Islet of Langerhans (tissue), 1 donor: ENCODE measurements around the gene C17orf50.

Experiments used
- FAIRE-seq: peaks from one replicate; lab custom pipeline; 2011; peaks lifted over from hg19 to GRCh38; lab: Jason Lieb, UNC

Gene C17orf50

GRCh38 chr17:35752945-35753764, 7.5 kb upstream of the C17orf50 start, which contains the start of gene GAS2L2:
GAS2L2 (minus strand) TSS chr17:35753239; CDS start chr17:35752850, 389 bp downstream.
- no peak for FAIRE-seq

DNA sequence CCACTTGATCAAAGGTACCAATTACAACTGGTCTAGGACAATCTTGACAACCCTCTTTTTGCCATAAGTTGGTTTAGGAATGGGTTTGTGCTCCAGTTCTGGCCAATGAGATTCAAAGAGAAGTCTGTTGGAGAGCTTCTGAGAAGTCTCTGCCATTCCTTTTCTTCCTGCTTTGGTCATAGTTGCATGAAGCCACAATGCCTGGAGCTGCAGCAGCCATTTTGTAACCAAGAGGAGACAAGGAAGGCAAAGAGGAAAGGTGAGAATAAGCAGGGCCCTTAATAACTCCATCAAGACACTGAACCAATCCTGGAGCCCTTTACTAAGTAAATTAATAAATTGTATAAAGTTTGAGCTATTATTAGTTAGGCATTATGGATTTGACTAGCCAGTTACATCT, 3.4 kb upstream of the C17orf50 start:
- FAIRE-seq = no peak

GRCh38 chr17:35761601-35762000, 914 bp downstream of the C17orf50 start:
- no peak for FAIRE-seq

- FAIRE-seq = no peak
Measured at GRCh38 chr17:35763767-35764122, 3.1 kb downstream of the C17orf50 start.

- no peak for FAIRE-seq
Measured at GRCh38 chr17:35764123-35764991, 3.7 kb downstream of the C17orf50 start.

DNA sequence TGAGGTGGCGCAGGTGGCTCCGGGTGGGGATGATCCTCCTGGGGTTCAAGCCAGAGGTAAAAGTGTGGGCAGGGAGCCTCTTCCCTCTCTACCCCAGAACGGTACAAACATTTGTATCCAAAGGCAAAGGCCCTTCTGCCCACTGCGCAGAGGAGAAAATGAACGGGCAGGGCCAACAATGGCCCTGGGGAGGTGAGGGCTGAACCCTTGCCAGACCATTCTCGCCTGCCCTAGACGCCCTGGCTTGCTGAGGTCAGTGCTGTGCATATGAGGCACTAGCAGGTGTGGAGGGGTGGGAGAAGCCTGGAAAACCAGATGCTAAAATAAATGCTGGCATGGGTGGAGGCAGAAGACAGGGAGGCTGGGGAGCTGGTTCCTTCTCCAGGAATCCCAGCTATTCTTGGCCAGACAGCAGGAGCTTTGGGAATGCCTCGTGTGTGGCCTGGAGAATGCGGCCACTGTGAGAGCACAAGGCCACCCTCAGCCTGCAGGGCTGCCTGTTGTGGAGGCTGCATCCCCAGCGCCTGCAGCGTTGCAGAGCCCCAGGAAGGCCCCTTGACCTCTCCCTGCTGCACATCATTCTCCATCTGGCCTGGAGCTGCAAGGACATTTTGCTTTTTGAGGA, 4.5 kb downstream of the C17orf50 start:
- no peak for FAIRE-seq

- FAIRE-seq = no peak
Measured at GRCh38 chr17:35765756-35766488, 5.2 kb downstream of the C17orf50 start.

DNA sequence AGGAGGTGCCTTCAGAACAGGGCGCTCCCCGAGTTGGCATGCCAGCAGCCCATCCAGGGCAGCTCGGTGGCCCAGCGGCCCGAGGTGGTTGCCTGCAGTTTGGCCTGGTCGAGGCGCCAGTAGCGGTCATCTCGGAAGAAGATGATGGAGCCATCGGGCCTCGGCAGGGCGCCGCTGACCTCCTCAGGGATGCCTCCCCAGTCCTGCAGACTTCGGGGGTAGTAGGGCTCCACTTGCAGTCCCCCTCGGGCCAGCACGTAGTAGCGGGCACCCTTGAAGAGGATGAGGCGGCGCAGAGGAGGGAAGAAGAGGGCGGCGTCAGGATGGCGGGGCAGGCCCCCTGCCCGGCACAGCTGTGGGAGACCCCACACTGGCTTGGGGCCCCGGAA, 5.8 kb downstream of the C17orf50 start:
- no peak for FAIRE-seq

DNA sequence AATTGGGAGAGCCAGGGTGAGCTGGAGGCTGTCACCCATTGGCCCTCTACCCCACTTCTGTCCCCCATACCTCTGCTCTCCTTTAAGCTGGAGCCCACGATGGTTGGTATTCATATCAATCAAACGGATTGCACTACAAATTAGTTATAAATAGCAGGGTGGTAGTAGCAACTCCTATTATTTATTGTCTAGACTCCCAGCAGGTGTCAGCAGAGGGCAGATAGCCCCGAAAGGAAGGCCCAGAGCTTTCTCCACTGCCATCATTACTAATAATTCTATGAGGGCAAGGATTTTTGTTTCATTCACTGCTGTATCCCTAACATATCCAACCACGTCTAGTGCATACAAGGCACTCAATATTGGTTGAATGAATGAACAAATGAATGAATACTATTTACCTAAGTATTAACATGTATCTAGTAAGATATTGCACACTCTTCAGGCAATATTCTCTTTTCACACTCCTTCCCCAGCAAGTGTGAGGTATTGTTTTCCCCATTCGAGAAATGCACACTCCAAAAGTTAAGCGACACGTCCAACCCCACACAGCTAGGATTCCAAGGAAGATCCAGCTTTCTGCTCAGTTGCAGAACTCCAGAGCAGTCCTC, 6.3 kb downstream of the C17orf50 start:
- FAIRE-seq = no peak

DNA sequence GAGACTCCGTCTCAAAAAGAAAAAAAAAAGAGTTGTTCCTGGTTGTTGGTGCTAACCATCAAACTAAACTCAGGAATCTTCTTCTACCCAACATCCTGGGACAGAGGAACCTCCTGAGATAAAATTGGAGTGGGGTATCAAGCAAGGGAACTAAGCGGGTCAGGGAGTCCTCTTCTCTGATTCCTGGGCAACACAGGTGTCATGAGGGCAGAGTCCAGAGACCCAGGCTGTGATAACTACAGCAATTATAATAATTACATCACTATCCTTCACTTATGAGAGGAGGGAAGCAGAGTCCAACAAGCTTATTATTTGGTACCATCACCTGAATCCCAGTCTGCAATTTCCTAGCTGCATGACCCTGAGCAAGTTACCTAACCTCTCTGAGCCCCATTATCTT, 8.1 kb downstream of the C17orf50 start:
- no peak for FAIRE-seq

DNA sequence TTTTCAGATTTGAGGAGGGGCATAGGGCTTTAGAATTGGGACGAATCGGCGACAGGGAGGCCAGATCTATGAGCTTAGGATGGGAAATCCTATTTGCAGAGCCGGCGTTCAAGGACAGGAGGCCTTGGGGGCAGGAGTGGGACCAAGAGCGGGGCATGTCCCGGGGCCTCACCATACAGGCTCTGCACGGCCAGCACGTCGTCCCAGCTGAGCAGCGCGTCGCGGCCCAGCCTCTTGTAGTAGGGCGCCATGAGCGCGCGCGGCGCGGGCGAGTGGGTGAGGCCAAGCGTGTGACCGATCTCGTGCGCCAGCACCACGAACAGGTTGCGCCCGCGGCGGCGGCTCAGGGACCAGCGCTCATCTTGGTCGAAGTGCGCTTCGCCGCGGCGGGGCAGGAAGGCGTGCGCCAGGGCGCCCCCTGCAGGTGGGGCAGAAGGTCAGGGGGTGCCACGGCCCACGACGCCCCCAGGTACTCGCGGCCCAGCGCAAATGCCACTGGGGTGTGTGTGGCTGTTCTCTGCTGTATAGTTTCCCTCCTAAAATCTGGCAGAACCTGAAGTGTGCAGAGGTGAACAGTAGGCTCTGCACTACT, 9.3 kb downstream of the C17orf50 start:
- no peak for FAIRE-seq

DNA sequence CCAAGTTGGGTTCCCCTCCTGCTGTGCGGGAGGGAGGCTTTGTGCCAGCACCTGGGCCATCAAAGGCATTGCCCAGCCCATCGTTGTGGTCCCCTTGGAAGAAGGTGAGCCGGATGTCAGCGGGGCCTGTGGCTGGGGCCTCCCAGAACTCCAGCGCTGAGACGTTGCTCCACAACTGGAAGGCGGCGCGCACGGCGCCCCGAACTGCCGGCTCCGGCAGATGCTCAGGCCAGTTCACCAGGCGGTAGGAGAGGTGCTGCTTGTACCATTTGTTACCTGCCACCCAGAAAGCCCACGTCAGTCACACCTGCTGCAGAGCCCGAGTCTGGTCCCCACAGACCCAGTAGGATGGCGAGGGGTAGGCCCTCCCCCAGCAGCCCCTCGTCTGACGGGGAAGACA, 12.4 kb downstream of the C17orf50 start:
- no peak for FAIRE-seq

DNA sequence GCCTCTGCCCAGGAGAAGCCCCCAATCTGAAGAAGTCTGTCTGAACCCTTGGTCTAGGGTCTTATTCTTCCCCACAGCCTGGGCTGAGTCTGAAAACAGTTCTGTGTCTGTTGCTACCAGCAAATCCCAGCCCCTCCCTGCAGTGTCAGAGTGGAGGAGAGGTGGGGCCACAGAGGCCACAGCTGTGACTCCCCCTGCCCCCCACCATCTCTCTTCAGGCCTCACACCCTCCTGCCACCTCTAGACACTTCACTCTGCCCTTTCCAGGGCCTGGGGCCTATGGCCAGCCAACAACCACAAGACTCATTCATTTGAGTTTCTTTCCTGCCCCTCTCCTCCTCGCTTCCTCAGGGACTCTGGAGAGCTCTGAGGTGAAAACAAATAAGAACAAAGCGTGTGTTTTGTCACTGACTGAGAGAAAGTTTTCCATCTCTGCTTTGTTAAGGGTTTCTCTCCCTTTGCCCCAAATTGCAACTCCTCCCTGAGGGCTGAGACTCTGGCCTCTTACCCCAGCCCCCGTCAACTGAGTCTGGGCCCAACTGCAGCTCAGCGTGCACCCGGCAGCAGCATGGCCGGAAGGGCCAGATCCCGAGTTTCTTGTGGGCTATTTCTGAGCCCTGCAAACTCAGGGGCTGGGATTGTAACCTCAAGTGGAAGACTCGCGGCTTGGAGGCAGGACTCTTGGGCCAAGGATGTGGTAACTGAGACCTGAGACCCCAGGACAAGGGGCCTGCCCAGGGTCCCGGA, 13.2 kb downstream of the C17orf50 start:
- no peak for FAIRE-seq

DNA sequence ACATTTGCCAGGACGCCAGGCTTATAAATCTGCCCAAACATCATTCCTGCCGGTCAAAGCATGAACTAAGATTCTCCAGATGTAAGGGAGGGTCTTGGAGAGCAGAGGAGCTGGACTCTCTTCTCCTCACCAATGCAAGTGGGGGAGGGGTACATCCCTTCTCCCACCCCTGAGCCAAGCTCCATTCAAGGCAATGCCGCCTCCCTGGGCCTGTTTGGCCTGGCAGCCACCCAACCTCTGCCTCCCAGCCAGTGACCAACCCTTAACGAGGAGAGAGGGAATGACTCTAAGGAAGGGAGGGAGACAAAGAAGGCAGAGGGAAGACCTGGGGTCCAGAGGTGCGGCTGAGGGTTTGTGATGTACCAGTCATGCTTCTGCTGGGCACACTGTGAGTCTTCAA, 13.8 kb downstream of the C17orf50 start:
- no peak for FAIRE-seq

GRCh38 chr17:35775039-35775438, 14.4 kb downstream of the C17orf50 start:
- FAIRE-seq = no peak

DNA sequence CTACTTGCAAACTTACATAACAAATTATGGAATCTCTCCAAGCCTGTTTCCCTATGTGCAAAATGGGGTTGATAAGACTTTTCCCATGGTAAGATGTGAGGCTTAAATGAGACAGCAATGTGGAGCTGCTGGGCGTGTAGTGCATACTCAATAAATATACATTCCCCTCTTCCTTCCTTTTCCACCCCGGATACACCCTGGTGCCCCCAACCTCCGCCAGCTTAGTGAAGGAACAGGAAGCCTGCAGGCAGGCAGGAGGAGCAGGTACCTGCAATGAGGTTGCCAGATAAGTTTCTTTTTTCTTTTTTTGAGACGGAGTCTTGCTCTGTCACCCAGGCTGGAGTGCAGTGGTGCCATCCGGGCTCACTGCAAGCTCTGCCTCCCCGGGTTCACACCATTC, 14.9 kb downstream of the C17orf50 start:
- FAIRE-seq = no peak

- FAIRE-seq = no peak
Measured at GRCh38 chr17:35778641-35779196, 18.0 kb downstream of the C17orf50 start.

GRCh38 chr17:35780950-35781349, 20.3 kb downstream of the C17orf50 start:
- FAIRE-seq = no peak

DNA sequence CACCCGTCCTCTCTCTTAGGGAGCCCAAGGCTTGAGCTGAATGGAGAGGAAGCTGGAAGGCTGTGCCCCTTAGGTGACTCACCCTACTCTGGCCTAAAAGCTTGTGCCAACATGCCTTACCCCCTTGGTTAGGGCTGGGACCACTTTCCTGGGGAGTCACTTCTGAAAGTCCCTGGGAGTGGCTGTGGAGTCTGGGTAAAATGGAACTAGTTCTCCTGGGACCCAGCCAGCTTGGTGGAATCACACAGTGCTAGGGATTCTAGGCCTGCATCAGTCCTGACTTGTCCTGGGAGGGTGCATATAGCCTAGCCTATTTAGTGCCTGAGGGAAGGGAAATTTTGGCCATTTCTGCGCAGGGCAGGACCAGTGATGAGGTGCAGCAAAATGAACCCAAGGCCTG, 24.2 kb downstream of the C17orf50 start:
- no peak for FAIRE-seq

DNA sequence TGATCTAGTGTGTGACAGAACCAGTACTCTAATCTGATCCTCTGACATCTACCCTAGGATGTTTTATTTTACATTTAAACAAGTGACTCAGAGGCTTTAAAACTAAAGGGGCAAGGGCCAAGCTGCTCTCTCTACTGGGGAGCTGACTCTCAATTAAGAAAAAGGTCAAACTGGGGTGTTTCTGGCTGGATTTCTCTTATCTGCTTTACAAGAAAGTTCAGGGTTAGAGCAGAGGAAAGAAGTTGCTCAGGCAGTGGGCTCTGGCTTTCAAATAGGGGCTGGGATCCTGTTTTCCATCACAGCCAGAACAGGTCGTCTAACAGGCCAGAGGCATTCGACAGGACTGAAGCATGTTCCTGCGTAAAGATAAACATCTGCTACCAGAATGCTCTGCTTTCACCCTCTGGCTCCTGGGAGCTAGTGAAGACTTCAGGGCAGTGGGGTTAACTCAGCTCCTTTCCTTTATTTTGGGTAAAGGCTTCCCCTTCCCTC, 26.3 kb downstream of the C17orf50 start:
- FAIRE-seq = no peak
